Stimulated activated CD4-positive, alpha-beta T cell treated with anti-CD3 and anti-CD28 coated beads, Interleukin-2, amount 100 ng/mL, for 48 hours (primary cell): Measurements from ENCODE around the gene IMPDH2.

Source experiments
- DNase-seq, 2 donors: peaks; one replicate each; pipeline ENCODE4 v3.0.0-alpha.2; 2020

Gene IMPDH2

GRCh38 chr3:49005303-49005680, 23.9 kb downstream of the IMPDH2 start:
- DNase-seq: no peak

- DNase-seq: no peak
These were observed 24.6 kb downstream of the IMPDH2 start for GRCh38 chr3:49004352-49005302.

- no peak for DNase-seq
These were observed 28.0 kb downstream of the IMPDH2 start for GRCh38 chr3:49001155-49001554.

GRCh38 chr3:48999085-48999858, 29.9 kb downstream of the IMPDH2 start:
- no peak for DNase-seq

- DNase-seq: no peak
These were observed 31.2 kb downstream of the IMPDH2 start for GRCh38 chr3:48997714-48998637.

GRCh38 chr3:48997102-48997635, 32.0 kb downstream of the IMPDH2 start:
- DNase-seq: no peak

- no peak for DNase-seq
These were observed 32.6 kb downstream of the IMPDH2 start for GRCh38 chr3:48996640-48997039.

GRCh38 chr3:48993834-48994233, 35.4 kb downstream of the IMPDH2 start:
- no peak for DNase-seq

GRCh38 chr3:48991851-48992545, 37.2 kb downstream of the IMPDH2 start:
- no peak for DNase-seq

GRCh38 chr3:48990636-48991469, 38.3 kb downstream of the IMPDH2 start:
- DNase-seq: no peak

GRCh38 chr3:48989796-48990635, 39.2 kb downstream of the IMPDH2 start, which contains the start of gene P4HTM:
Gene P4HTM (plus strand): TSS chr3:48990241. CDS start chr3:48990257, 16 bp downstream.
- DNase-seq: peak; percentile 68 to 70

GRCh38 chr3:48989126-48989795, 39.9 kb downstream of the IMPDH2 start:
- DNase-seq: no peak

- no peak for DNase-seq
These were observed 43.3 kb downstream of the IMPDH2 start for GRCh38 chr3:48985831-48986376.

- DNase-seq: no peak
These were observed 44.5 kb downstream of the IMPDH2 start for GRCh38 chr3:48984663-48985062.

- no peak for DNase-seq
These were observed 46.1 kb downstream of the IMPDH2 start for GRCh38 chr3:48983096-48983495.

GRCh38 chr3:48982686-48983085, 46.5 kb downstream of the IMPDH2 start:
- no peak for DNase-seq

GRCh38 chr3:48982016-48982415, 47.2 kb downstream of the IMPDH2 start:
- no peak for DNase-seq

- no peak for DNase-seq
These were observed 48.9 kb downstream of the IMPDH2 start for GRCh38 chr3:48980295-48980694.

- DNase-seq: no peak
These were observed 49.7 kb downstream of the IMPDH2 start for GRCh38 chr3:48979451-48979850.
